GM18526 (cell line): Measurements from ENCODE around the gene BTRC.

ENCODE experiments used
- POLR2A ChIP-seq: IDR thresholded peaks from 3 replicates; pipeline ENCODE4 v1.6.1; 2011; ENCODE audit not compliant: insufficient read length; ENCODE audit errors: extremely low read depth

BTRC gene

GRCh38 chr10:101489355-101489754 lies 135.4 kb downstream of the BTRC start:
- TF ChIP-seq POLR2A: no peak

DNA sequence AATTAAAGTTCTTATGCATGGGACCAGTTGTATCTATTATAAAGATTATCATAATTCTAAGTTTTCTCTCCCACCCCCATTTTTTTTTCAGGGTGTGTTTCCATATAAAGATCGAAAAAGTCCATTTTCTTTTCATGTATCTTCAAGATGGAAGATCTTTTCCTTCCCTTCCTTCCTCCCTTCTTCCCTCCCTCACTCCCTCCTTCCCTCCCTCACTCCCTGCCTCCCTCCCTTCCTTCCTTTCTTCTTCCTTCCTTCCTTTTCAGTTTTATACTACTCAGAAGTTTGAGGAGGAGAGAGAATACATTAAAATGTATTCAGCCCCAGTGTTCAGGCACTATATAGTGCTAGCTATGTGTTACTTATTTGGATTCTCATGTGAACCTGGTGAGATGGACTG lies 136.1 kb downstream of the BTRC start:
- TF ChIP-seq POLR2A: no peak

- TF ChIP-seq POLR2A: no peak
These were observed 138.2 kb downstream of the BTRC start for GRCh38 chr10:101492205-101492604.

GRCh38 chr10:101492814-101493213 lies 138.8 kb downstream of the BTRC start:
- TF ChIP-seq POLR2A: no peak

GRCh38 chr10:101493249-101493648 lies 139.3 kb downstream of the BTRC start:
- no peak for TF ChIP-seq POLR2A

GRCh38 chr10:101493782-101494281 lies 139.9 kb downstream of the BTRC start:
- no peak for TF ChIP-seq POLR2A

DNA sequence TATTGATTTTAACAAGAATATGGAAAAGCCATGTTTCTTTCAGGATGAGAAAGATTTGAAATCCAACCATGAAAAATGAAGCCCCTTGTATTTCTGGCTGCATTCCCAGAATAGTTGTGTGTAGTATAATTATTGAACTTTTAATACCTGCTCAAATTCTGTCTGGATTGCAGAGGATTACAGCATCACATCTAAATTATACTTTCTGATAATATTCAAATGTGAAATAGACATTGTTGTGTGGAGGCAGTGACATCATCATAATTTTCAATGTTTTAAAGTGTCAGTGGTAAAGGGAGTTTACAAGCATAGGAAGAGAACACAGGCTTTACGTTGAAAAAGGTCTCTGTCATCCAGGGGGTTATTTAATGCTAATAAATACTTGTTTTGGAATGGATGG lies 140.7 kb downstream of the BTRC start:
- no peak for TF ChIP-seq POLR2A

DNA sequence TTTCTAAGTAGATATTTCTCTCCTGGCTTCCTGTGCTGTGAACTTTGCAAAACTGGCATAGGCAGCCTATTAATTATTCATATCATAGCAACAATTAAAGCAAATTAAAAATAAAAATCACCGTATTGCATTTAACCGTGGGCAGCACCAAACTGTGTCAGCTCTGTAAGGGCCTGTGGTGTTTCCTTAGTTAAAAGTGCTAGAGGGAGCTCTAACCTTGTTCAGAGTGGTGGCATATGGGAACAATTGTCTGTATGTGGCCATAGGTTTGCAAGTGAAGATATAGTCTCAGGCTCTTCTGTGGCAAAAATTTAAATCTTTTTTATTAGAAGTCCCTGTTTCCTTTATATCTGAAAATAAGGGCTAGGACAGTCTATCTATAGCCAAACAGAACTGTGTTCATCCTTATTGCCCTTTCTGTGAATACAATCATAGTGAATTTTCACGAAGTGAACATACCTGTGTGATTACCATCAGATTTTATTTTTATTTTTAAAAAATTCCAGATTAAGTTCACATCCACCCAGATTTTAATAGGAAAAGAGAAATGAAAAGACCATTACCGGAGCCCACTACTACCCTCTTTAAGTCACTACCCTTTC lies 141.5 kb downstream of the BTRC start:
- no peak for TF ChIP-seq POLR2A

DNA sequence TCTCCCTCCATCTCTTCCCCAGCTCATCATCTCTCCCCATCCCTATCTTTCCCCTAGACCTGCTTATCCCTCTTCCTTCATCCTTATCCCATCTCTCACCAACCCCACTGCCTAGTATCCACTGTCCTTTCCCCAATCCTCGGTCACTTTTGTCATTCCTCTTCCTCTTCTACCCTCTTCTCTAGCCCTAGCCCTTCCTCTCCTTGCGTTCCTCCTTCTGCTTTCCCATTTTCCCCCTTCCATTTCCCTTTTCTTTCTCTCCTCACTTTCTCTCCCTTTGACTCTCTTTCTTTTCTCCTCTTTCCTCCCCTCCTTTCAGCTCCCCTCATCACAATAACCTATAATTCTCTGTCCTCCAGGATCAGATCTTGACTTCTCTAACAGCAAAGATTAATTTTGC lies 150.5 kb downstream of the BTRC start:
- no peak for TF ChIP-seq POLR2A

- no peak for TF ChIP-seq POLR2A
These were observed 153.1 kb downstream of the BTRC start for GRCh38 chr10:101506829-101507661.

GRCh38 chr10:101507828-101508227 lies 153.9 kb downstream of the BTRC start:
- TF ChIP-seq POLR2A: no peak

DNA sequence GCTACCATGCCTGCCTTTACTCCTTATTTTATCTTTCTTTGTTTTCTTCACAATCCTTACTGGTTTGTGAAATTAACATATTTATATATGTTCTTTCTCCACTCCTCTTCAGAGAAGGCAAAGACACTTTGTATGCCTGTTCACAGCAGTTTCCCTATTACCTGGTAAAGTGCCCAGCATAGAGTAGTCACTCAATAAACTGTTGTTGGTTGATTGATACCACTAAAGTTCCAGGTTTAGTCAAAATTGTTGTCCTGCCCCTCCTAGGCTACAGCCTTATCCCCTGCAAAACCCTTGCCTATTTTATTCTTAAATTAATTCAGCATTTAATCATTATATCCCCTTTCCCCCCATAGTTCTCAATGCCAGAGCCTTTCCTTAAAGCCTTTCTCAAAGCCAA lies 158.0 kb downstream of the BTRC start:
- TF ChIP-seq POLR2A: no peak

GRCh38 chr10:101512738-101513137 lies 158.8 kb downstream of the BTRC start:
- no peak for TF ChIP-seq POLR2A

- TF ChIP-seq POLR2A: no peak
These were observed 159.8 kb downstream of the BTRC start for GRCh38 chr10:101513733-101514132.

- TF ChIP-seq POLR2A: no peak
These were observed 171.9 kb downstream of the BTRC start for GRCh38 chr10:101525848-101526247.

- TF ChIP-seq POLR2A: no peak
These were observed 175.2 kb downstream of the BTRC start for GRCh38 chr10:101529207-101529606.
